Measurements from ENCODE around the gene DPP8. TPM values are rescaled to one million over a fixed set of nuclear protein-coding genes. Genes with fewer than 3 reads are reported as not detected.

Gene DPP8
- total RNA-seq, 1 experiment from 2014 or later = 45.9 TPM

GRCh38 chr15:65396965-65397317 is 120.5 kb downstream of the DPP8 start:
- CTCF ChIA-PET = interaction anchor here (1.0 kb wide), 1 partner anchor 17 kb away, joined by 3 read pairs; no protein-coding TSS in a partner anchor
- Mint-ChIP-seq H3K27me3 (ENCODE audit: unreplicated experiment) (peaks cover 87% of the 10 kb centered on the region), H3K9me3 (ENCODE audit: low read depth, unreplicated experiment) (no peaks in the 10 kb centered on the region), H3K36me3 (ENCODE audit: insufficient read depth, unreplicated experiment) (no peaks in the 10 kb centered on the region), H3K4me3 (ENCODE audit: low read depth, unreplicated experiment) (no peak overlapping the region), H3K27ac (ENCODE audit: unreplicated experiment) (no peak overlapping the region), H3K4me1 (ENCODE audit: low read depth, unreplicated experiment) (no peaks in the 10 kb centered on the region)
- intact Hi-C loops (cut with micrococcal nuclease; ENCODE audit: unreplicated experiment) = no loop called here
- no TSS peak for BruUV-seq (replicated peaks)
- DNase-seq = no peak
- TF ChIP-seq CTCF (IDR thresholded peaks at IDR 0.05; ENCODE audit: unreplicated experiment) = no peak

GRCh38 chr15:65396283-65396964 is 121.1 kb downstream of the DPP8 start:
- CTCF ChIA-PET = no interaction called here
- no TSS peak for BruUV-seq (replicated peaks)
- no peak overlapping the region for H3K27ac Mint-ChIP-seq (ENCODE audit: unreplicated experiment)
- no peaks in the 10 kb centered on the region for H3K9me3 Mint-ChIP-seq (ENCODE audit: low read depth, unreplicated experiment)
- H3K36me3 Mint-ChIP-seq (ENCODE audit: insufficient read depth, unreplicated experiment) = no peaks in the 10 kb centered on the region
- intact Hi-C loops (cut with micrococcal nuclease; ENCODE audit: unreplicated experiment) = no loop called here
- no peaks in the 10 kb centered on the region for H3K4me1 Mint-ChIP-seq (ENCODE audit: low read depth, unreplicated experiment)
- no peak for DNase-seq
- H3K4me3 Mint-ChIP-seq (ENCODE audit: low read depth, unreplicated experiment) = no peak overlapping the region
- no peak for TF ChIP-seq CTCF (IDR thresholded peaks at IDR 0.05; ENCODE audit: unreplicated experiment)
- H3K27me3 Mint-ChIP-seq (ENCODE audit: unreplicated experiment) = peaks cover 92% of the 10 kb centered on the region

GRCh38 chr15:65395567-65396202 is 121.8 kb downstream of the DPP8 start:
- H3K4me3 Mint-ChIP-seq (ENCODE audit: low read depth, unreplicated experiment) = no peak overlapping the region
- CTCF ChIA-PET = no interaction called here
- no peak overlapping the region for H3K27ac Mint-ChIP-seq (ENCODE audit: unreplicated experiment)
- no peaks in the 10 kb centered on the region for H3K4me1 Mint-ChIP-seq (ENCODE audit: low read depth, unreplicated experiment)
- BruUV-seq (replicated peaks) = no TSS peak
- no peaks in the 10 kb centered on the region for H3K36me3 Mint-ChIP-seq (ENCODE audit: insufficient read depth, unreplicated experiment)
- intact Hi-C loops (cut with micrococcal nuclease; ENCODE audit: unreplicated experiment) = no loop called here
- peaks cover 92% of the 10 kb centered on the region for H3K27me3 Mint-ChIP-seq (ENCODE audit: unreplicated experiment)
- TF ChIP-seq CTCF (IDR thresholded peaks at IDR 0.05; ENCODE audit: unreplicated experiment) = no peak
- DNase-seq = no peak
- no peaks in the 10 kb centered on the region for H3K9me3 Mint-ChIP-seq (ENCODE audit: low read depth, unreplicated experiment)

- BruUV-seq (replicated peaks) = no TSS peak
- intact Hi-C loops (cut with micrococcal nuclease; ENCODE audit: unreplicated experiment) = no loop called here
- CTCF ChIA-PET = interaction anchor here (0.6 kb wide), 2 partner anchors 18 to 90 kb away, joined by 3 to 5 read pairs; no protein-coding TSS in a partner anchor
- H3K27ac Mint-ChIP-seq (ENCODE audit: unreplicated experiment) = no peak overlapping the region
- no peaks in the 10 kb centered on the region for H3K36me3 Mint-ChIP-seq (ENCODE audit: insufficient read depth, unreplicated experiment)
- no peaks in the 10 kb centered on the region for H3K9me3 Mint-ChIP-seq (ENCODE audit: low read depth, unreplicated experiment)
- H3K27me3 Mint-ChIP-seq (ENCODE audit: unreplicated experiment) = peaks cover 92% of the 10 kb centered on the region
- no peak for TF ChIP-seq CTCF (IDR thresholded peaks at IDR 0.05; ENCODE audit: unreplicated experiment)
- DNase-seq = no peak
- no peak overlapping the region for H3K4me3 Mint-ChIP-seq (ENCODE audit: low read depth, unreplicated experiment)
- no peaks in the 10 kb centered on the region for H3K4me1 Mint-ChIP-seq (ENCODE audit: low read depth, unreplicated experiment)
Measured at GRCh38 chr15:65394936-65395335, 122.6 kb downstream of the DPP8 start.
